ENCODE measurements around the gene ATP13A3. TPM values are rescaled to one million over a fixed set of nuclear protein-coding genes. Genes with fewer than 3 reads are reported as not detected.

Gene ATP13A3
- 33.4 to 52.5 TPM (median 48.9 TPM) in 5 replicates for total RNA-seq (2022; extraction: Qiagen RNA extraction; ENCODE audit: low read depth)

GRCh38 chr3:194486540-194487288, at the start of gene ATP13A3:
TSS of gene ATP13A3 (minus strand) at chr3:194487002. CDS start at chr3:194462190, 24,812 bp downstream.

GRCh38 chr3:194399166-194399565, 87.6 kb downstream of the ATP13A3 start, which contains the start of gene GP5:
TSS of gene GP5 (minus strand) at chr3:194399266. CDS start at chr3:194398282, 984 bp downstream.

GRCh38 chr3:194369522-194370279, 117.1 kb downstream of the ATP13A3 start, which contains the start of gene LRRC15:
TSS of gene LRRC15 (minus strand) at chr3:194369743. CDS start at chr3:194361043, 8,700 bp downstream.

Other genes with a start within 250 kb of the ATP13A3 start
- gene CPN2, start 135.7 kb downstream of the ATP13A3 start, total RNA-seq (2022; extraction: Qiagen RNA extraction; ENCODE audit: low read depth), result not detected in 5 replicates
- gene LRRC15, start 117.3 kb downstream of the ATP13A3 start, total RNA-seq (2022; extraction: Qiagen RNA extraction; ENCODE audit: low read depth), result 0.14 to 0.25 TPM (median 0.17 TPM) in 5 replicates
- 0.03 to 0.07 TPM in 2 of 5 replicates, not detected in the others for gene GP5, start 87.7 kb downstream of the ATP13A3 start, total RNA-seq (2022; extraction: Qiagen RNA extraction; ENCODE audit: low read depth)
- 9.3 to 12.6 TPM (median 10.8 TPM) in 5 replicates for gene TMEM44, start 146.4 kb upstream of the ATP13A3 start, total RNA-seq (2022; extraction: Qiagen RNA extraction; ENCODE audit: low read depth)
- gene LSG1, start 185.2 kb upstream of the ATP13A3 start, total RNA-seq (2022; extraction: Qiagen RNA extraction; ENCODE audit: low read depth), result 31.9 to 36.3 TPM (median 34.3 TPM) in 5 replicates
- gene FAM43A, start 198.9 kb upstream of the ATP13A3 start, total RNA-seq (2022; extraction: Qiagen RNA extraction; ENCODE audit: low read depth), result 2.8 to 4.6 TPM (median 4.0 TPM) in 5 replicates